Upper lobe of right lung (tissue), 1 donor: ENCODE data around the gene DECR2. TPM values are rescaled to one million over a fixed set of nuclear protein-coding genes. Genes with fewer than 3 reads are reported as not detected.

ENCODE experiments used
- ATAC-seq: fragments of 200-7000 bp; cut with Tn5 transposase; one replicate; pipeline ENCODE4 v1.9.1; 2020; ENCODE audit warnings: mild to moderate bottlenecking, moderate library complexity
- DNase-seq: peaks from one replicate; pipeline ENCODE4 v3.0.0-alpha.2; 2020
- H3K27ac ChIP-seq: fragments of 200-600 bp; one replicate; pipeline ENCODE4 v1.8.0; 2022
- H3K27me3 ChIP-seq: fragments of 200-600 bp; one replicate; pipeline ENCODE4 v1.8.0; 2022; ENCODE audit warnings: mild to moderate bottlenecking
- H3K36me3 ChIP-seq: fragments of 200-600 bp; one replicate; pipeline ENCODE4 v1.8.0; 2022
- H3K4me1 ChIP-seq: fragments of 200-600 bp; one replicate; pipeline ENCODE4 v1.8.0; 2022
- H3K4me3 ChIP-seq: fragments of 200-600 bp; one replicate; pipeline ENCODE4 v1.8.0; 2022; ENCODE audit warnings: mild to moderate bottlenecking
- H3K9me3 ChIP-seq: fragments of 200-600 bp; one replicate; pipeline ENCODE4 v1.8.0; 2022
- CTCF ChIP-seq: fragments of 200-600 bp; IDR thresholded peaks from one replicate; pipeline ENCODE4 v1.8.0; 2022; ENCODE audit warnings: antibody characterized with exemption
- intact Hi-C: fragments of 100-400 bp; cut with DNase I; formaldehyde crosslinking; loops from one replicate; pipeline ENCODE4 v1.11.0; 2022
- total RNA-seq: library from RNA; stranded (reverse); fragmentation: NEBNext Ultra II Directional; extraction: Animal tissue kit (Norgen Biotek cat#: 25700); gene quantifications from one replicate; pipeline ENCODE4 v1.2.1, GENCODE V29; 2021
- donor health status: DM: no; HTN: yes; CAD: no; lungs with severe emphysema.

DECR2 gene
- total RNA-seq, 1 donor from 2014 or later: 14.2 TPM

- Histone ChIP-seq H3K9me3 (no peaks in the 10 kb centered on the region), H3K4me1 (peaks cover 8% of the 10 kb centered on the region), H3K36me3 (peaks cover 22% of the 10 kb centered on the region), H3K4me3 (no peak overlapping the region), H3K27ac (no peak overlapping the region), H3K27me3 (peaks cover 5% of the 10 kb centered on the region)
- no peak for TF ChIP-seq CTCF
- DNase-seq (no peak), ATAC-seq (no peak)
- intact Hi-C loops: no loop called here
Measured at GRCh38 chr16:364595-365491, 36.8 kb upstream of the DECR2 start.

- ATAC-seq (no peak), DNase-seq (no peak)
- Histone ChIP-seq H3K4me3 (no peak overlapping the region), H3K27me3 (peaks cover 5% of the 10 kb centered on the region), H3K4me1 (peaks cover 16% of the 10 kb centered on the region), H3K27ac (no peak overlapping the region), H3K9me3 (no peaks in the 10 kb centered on the region), H3K36me3 (peaks cover 22% of the 10 kb centered on the region)
- no peak for TF ChIP-seq CTCF
- intact Hi-C loops: no loop called here
Measured at GRCh38 chr16:366476-366875, 35.2 kb upstream of the DECR2 start.

- H3K9me3 ChIP-seq: no peaks in the 10 kb centered on the region
- peaks cover 5% of the 10 kb centered on the region for H3K27me3 ChIP-seq
- no peak overlapping the region for H3K27ac ChIP-seq
- H3K4me3 ChIP-seq: no peak overlapping the region
- H3K36me3 ChIP-seq: peaks cover 30% of the 10 kb centered on the region
- no peak for DNase-seq
- TF ChIP-seq CTCF: no peak
- intact Hi-C loops: no loop called here
- H3K4me1 ChIP-seq: peaks cover 16% of the 10 kb centered on the region
- ATAC-seq: no peak
Measured at GRCh38 chr16:367333-367903, 34.3 kb upstream of the DECR2 start.

GRCh38 chr16:368388-369158, 33.1 kb upstream of the DECR2 start:
- ATAC-seq (no peak), DNase-seq (no peak)
- no peak overlapping the region for H3K27ac ChIP-seq
- peaks cover 16% of the 10 kb centered on the region for H3K4me1 ChIP-seq
- H3K36me3 ChIP-seq: peaks cover 40% of the 10 kb centered on the region
- H3K4me3 ChIP-seq: no peak overlapping the region
- no peaks in the 10 kb centered on the region for H3K9me3 ChIP-seq
- H3K27me3 ChIP-seq: no peaks in the 10 kb centered on the region
- intact Hi-C loops: no loop called here
- no peak for TF ChIP-seq CTCF

GRCh38 chr16:369275-369865, 32.3 kb upstream of the DECR2 start:
- peaks cover 46% of the 10 kb centered on the region for H3K36me3 ChIP-seq
- H3K4me1 ChIP-seq: peaks cover 16% of the 10 kb centered on the region
- ATAC-seq (no peak), DNase-seq (peak; percentile 64)
- H3K9me3 ChIP-seq: no peaks in the 10 kb centered on the region
- no peak overlapping the region for H3K27ac ChIP-seq
- H3K4me3 ChIP-seq: no peak overlapping the region
- no peak for TF ChIP-seq CTCF
- H3K27me3 ChIP-seq: no peaks in the 10 kb centered on the region
- intact Hi-C loops: no loop called here
